HG03039 (cell line): Measurements from ENCODE around the gene SLC36A4.
"Not testable (repeated sequence)": the region's sequence is repeated elsewhere in the genome, so short reads cannot be mapped to it uniquely, and the experiment has no call there.

Experiments used
- ATAC-seq: cut with Tn5 transposase; IDR thresholded peaks from one replicate; pipeline ENCODE4 v1.9.1; 2021; ENCODE audit warnings: mild to moderate bottlenecking, moderate library complexity; ENCODE audit not compliant: unreplicated experiment

The SLC36A4 gene

DNA sequence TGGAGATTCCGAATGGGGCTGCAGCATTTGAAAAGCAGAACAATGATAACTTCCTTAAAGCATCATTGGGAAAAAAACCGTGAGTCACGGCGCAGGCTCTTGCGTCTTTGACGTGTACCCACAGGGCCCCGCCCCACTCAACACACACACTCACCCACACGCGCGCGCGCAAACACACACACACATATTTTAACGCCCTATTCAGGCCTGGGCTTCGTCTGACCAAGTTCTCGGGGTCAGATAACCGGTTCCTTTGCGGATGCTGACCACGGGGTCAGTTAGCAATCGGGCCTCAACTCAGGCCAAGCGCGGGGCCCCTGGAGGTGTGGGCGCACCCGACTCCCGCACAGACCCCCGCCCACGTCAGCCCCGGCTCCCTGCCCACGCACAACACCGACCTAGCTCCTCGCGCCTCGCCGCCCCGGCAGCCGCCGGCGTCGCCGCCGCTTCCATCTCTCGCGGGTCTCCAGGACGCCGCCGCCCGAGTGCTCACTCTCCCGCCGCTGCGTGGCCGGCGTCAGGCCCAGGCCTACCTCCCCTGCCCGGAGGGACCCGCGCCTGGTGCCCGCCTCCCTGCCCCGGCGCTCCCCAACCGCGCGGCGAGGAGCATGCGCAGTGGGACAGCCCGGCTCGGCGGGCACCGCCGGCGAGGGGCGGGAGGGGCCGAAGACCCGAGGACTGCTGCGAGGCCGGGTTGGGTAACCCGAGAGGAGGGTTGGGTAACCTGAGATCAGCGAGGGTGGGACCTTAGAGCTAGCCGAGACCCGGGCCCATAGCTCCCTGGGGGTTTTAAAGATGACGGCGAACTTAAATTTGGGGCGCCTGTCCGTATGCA, at the start of gene SLC36A4:
SLC36A4 (minus strand) TSS at position 612 of the 835 bp plus-strand sequence; CDS start at position 453, 159 bp downstream.
- peak; percentile 89 for ATAC-seq

DNA sequence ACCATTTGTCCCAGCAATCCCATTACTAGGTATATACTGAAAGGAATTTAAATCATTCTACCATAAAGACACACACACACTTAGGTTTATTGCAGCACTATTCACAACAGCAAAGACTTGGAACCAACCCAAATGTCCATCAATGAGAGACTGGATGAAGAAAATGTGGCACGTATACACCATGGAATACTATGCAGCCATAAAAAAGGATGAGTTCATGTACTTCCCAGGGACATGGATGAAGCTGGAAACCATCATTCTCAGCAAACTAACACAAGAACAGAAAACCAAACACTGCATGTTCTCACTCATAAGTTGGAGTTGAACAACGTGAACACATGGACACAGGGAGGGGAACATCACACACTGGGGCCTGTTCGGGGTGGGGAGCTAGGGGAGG, 49.0 kb upstream of the SLC36A4 start:
- ATAC-seq = not testable (repeated sequence)

GRCh38 chr11:93244018-93244417, 46.2 kb upstream of the SLC36A4 start:
- ATAC-seq = no peak

DNA sequence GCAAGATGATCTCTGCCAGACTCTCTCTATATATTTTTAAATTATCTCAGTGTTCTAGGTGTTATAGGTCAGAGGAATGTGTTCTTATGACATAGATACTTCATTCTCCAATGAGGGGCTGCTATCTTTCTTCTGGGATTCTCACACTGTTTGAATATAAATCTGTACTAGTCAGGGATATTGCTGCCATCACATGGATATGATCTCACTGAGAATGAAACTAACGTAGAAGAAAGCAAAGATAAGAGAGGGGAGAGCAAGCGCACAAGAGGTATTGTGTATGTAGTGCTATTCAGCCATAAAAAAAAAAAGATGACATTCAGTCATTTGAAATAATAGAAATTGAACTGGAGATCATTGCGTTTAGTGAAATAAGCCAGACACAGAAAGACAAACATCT, 42.2 kb upstream of the SLC36A4 start:
- no peak for ATAC-seq

- no peak for ATAC-seq
Measured at GRCh38 chr11:93238956-93239355, 41.2 kb upstream of the SLC36A4 start.

- ATAC-seq = peak; percentile 54
Measured at GRCh38 chr11:93236741-93237675, 39.2 kb upstream of the SLC36A4 start.

- ATAC-seq = peak; percentile 98
Measured at GRCh38 chr11:93234602-93235207, 36.9 kb upstream of the SLC36A4 start.

DNA sequence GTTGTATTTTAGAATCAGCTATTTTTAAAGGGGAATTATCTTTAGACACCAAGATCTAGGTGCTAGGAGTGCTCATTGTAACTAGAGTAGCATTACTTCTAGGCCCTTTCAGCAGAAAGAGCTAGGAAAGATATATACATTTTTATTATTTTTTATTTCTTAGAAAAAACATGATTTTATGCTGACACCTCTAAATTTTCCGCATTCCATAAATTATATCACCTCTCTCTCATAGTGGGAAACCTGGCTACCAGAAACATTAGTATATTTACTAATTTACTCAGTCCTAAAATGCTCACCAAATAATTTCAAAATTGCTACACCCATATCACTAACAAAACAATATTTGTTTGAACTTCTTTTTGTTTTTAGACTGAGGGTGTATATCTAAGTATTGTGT, 32.1 kb upstream of the SLC36A4 start:
- no peak for ATAC-seq

DNA sequence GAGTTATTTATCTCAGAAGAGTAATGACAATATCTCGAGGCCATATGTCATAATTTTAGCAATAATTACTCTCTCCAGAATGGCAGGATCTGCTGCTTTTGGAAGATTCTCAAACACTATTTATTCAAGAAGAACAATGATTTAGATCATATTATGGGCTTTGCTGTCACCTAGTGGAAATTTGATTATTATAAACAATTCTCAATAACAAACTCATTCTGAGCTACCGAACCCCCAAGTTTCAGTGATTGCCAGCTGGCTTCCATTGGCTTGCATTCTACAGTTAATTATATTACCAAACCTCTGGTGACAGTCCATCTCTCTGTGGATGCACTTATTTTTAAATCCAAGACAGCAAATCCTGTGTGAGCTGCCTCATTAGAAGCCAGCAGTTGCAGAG, 27.9 kb upstream of the SLC36A4 start:
- no peak for ATAC-seq

GRCh38 chr11:93221539-93221938, 23.7 kb upstream of the SLC36A4 start:
- no peak for ATAC-seq

- no peak for ATAC-seq
Measured at GRCh38 chr11:93220078-93220477, 22.3 kb upstream of the SLC36A4 start.

GRCh38 chr11:93219440-93219839, 21.6 kb upstream of the SLC36A4 start:
- no peak for ATAC-seq

DNA sequence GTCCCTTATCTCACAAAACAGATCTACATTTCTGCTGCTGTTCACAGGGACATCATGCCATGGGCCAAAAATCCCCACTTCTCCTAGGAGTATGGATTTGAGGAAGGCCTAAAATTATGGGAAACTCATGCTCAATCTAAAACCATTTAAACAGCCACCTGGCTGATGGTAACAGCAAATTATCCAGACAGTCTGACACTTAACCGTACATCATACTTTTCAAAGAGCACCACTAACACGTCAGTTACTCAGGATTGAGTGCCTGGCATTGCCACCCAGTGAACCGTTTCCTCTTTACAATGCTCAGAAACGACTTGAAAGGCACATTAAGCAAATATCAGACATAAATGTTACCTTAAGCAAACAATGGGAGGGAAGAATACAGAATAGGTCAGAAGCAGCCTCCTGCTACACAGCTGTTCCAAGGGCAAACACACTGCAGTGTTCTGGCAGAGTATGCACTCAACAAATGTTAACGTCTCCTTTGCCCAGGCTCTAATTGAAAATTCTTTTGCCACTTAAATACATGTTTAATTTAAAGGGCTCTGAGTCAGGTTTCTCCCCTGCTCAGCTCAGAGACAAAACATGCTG, 18.8 kb upstream of the SLC36A4 start:
- no peak for ATAC-seq

DNA sequence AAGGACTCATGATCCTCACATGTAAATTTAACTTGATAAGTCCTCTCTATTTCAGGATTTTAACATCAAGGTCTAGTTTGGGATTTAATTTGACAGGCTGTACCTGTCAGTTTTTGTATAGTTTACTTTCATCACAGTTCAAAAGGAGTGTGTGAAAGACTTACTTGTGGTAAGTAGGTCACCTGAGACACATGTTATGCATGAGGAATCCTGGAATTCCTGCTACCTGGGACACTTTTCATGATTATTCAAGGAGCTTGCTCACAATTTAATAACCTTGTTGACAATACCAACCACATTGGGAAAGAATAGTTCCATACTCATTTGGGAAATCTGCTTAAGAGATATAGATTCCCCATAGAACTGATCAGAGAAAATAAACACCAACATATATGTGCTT, 15.8 kb upstream of the SLC36A4 start:
- no peak for ATAC-seq

GRCh38 chr11:93212094-93212493, 14.3 kb upstream of the SLC36A4 start:
- ATAC-seq = no peak

- no peak for ATAC-seq
Measured at GRCh38 chr11:93209466-93209865, 11.7 kb upstream of the SLC36A4 start.

DNA sequence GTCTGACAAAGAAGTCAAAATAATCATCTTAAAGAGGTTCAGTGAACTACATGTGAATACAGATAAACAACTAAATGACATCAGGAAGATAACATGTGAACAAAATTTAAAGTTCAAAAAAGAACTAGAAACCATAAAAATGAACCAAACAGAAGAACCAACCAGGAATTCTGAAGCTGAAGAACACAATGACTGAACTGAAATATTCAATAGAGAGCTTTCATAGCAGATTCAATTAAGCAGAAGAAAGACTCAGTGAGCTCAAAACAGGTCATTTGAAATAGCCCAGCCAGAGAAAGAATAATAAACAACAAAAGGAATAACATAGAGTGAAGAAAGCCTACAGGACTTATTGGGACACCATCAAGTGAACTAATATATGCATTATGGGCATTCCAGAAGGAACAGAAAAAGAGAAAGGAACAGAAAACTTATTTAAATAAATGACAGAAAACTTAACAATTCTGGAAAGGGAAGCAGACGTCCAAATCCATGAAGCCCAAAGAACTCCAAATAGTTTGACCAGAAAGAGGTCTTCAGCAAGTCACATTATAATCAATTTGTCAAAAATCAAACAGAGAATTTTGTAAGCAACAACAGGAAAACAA, 11.0 kb upstream of the SLC36A4 start:
- no peak for ATAC-seq

- no peak for ATAC-seq
Measured at GRCh38 chr11:93199616-93200015, 1.8 kb upstream of the SLC36A4 start.

GRCh38 chr11:93198215-93198845, 539 bp upstream of the SLC36A4 start:
- ATAC-seq = no peak

GRCh38 chr11:93196816-93197379, 893 bp downstream of the SLC36A4 start:
- ATAC-seq = peak; percentile 3
